GM10266 (cell line): ENCODE results near the gene C12orf76.

ENCODE experiments used
- DNase-seq: peaks from one replicate; pipeline ENCODE4 v3.0.0; 2012; ENCODE audit errors: extremely low spot score
- CTCF ChIP-seq: IDR thresholded peaks from 2 replicates; pipeline ENCODE4 v1.5.1; 2012; ENCODE audit warnings: mild to moderate bottlenecking, low read depth; ENCODE audit not compliant: control insufficient read depth, insufficient read depth; ENCODE audit errors: missing control alignments

Gene C12orf76

GRCh38 chr12:109995686-109996482, 52.4 kb downstream of the C12orf76 start, which contains the start of gene GIT2:
Gene GIT2, minus strand, starts transcription at chr12:109996368. Its CDS starts 144 bp downstream, at chr12:109996224.
- peak; percentile 94 for DNase-seq
- TF ChIP-seq CTCF, result no peak

GRCh38 chr12:109995361-109995685, 53.0 kb downstream of the C12orf76 start:
- no peak for DNase-seq
- TF ChIP-seq CTCF, result no peak

GRCh38 chr12:109994401-109995175, 53.7 kb downstream of the C12orf76 start:
- no peak for TF ChIP-seq CTCF
- no peak for DNase-seq

GRCh38 chr12:109993091-109993490, 55.2 kb downstream of the C12orf76 start:
- TF ChIP-seq CTCF, result no peak
- DNase-seq, result no peak

- no peak for DNase-seq
- TF ChIP-seq CTCF, result no peak
Observed at GRCh38 chr12:109991586-109991985, 56.7 kb downstream of the C12orf76 start.
